ENCODE data around the gene DNAJB11.

DNA sequence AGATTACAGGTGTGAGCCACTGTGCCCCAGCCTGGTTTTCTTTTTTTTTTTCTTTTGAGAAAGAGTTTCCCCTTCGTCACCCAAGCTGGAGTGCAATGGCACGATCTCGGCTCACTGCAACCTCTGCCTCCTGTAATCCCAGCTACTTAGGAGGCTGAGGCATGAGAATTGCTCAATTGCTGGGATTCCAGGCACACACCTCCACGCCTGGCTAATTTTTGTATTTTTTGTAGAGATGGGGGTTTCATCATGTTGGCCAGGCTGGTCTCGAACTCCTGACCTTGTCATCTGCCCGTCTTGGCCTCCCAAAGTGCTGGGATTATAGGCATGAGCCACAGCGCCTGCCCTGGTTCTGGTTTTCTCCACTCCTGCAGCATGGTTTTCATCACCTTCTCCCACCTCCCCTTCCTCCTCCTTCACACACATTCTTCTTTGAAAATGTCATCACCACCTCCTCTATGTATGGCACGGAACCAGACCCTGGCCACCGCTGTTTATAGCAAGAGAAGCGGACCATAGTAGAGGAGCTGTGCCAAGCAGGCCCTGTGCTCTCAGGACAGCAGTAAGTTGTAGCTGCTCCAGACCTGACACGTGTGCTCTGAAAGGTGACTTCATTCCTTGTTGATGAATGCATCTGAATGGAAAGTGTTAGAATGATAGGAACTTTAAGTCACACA lies 27.7 kb downstream of the DNAJB11 start:
- TF ChIP-seq, protein P1, sequence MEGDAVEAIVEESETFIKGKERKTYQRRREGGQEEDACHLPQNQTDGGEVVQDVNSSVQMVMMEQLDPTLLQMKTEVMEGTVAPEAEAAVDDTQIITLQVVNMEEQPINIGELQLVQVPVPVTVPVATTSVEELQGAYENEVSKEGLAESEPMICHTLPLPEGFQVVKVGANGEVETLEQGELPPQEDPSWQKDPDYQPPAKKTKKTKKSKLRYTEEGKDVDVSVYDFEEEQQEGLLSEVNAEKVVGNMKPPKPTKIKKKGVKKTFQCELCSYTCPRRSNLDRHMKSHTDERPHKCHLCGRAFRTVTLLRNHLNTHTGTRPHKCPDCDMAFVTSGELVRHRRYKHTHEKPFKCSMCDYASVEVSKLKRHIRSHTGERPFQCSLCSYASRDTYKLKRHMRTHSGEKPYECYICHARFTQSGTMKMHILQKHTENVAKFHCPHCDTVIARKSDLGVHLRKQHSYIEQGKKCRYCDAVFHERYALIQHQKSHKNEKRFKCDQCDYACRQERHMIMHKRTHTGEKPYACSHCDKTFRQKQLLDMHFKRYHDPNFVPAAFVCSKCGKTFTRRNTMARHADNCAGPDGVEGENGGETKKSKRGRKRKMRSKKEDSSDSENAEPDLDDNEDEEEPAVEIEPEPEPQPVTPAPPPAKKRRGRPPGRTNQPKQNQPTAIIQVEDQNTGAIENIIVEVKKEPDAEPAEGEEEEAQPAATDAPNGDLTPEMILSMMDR (IDR thresholded peaks at IDR 0.05) = no peak
- TF ChIP-seq POLR2A (IDR thresholded peaks at IDR 0.05) = no peak

Measured in lower leg skin (tissue), 3 donors.